GM13976 (cell line): ENCODE data around the gene NEDD4L.

Experiments
- DNase-seq: peaks from one replicate; pipeline ENCODE4 v3.0.0; 2012; ENCODE audit warnings: low spot score
- in situ Hi-C: fragments of 300-500 bp; cut with MboI; formaldehyde crosslinking; loops from one replicate; pipeline ENCODE4 v1.12.0; 2022; ENCODE audit warnings: low sequenced_read_pairs, mixed read lengths, inconsistent platforms; ENCODE audit not compliant: unreplicated experiment
- TF ChIP-seq, protein P1 (sequence below): IDR thresholded peaks from 2 replicates; pipeline ENCODE4 v1.5.1; 2012; ENCODE audit warnings: borderline replicate concordance, mild to moderate bottlenecking; ENCODE audit not compliant: insufficient read depth; ENCODE audit errors: extremely low read depth, missing control alignments, control extremely low read depth

NEDD4L gene

DNA sequence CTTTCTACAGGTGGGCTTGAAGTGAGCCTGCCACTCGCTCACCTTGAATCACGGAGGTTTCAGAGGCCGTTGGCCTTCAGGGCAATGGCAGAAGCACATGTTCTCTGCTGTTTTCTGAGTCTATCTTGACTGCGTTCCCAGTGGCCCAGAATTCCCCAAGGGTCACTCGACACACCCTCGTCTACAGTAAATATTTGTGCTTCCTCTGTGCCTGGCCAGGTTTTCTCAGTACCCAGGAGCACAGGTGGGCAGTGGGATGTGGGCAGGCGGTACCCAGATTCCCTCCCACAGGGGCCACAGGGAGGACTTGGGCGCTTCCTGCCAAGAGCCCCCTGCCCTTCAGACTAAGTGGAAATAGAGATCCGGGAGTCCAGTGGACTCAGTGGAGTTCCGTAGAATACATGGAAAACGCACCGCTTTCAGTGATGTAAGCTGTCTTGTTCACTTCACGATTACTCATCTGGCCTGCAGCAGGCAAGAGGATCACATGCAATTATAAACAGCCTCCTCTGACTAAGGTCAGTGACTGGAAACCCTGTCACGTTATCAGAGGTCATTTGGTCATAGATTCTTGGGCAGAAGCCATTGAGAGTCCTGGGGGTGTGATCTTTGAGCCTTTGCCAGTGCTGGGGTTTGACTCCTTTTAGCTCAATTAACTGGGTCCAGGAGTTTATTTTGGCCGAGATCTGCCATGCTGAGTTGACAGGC lies 179.8 kb downstream of the NEDD4L start:
- in situ Hi-C loops = no loop called here
- DNase-seq = no peak
- TF ChIP-seq, protein P1, sequence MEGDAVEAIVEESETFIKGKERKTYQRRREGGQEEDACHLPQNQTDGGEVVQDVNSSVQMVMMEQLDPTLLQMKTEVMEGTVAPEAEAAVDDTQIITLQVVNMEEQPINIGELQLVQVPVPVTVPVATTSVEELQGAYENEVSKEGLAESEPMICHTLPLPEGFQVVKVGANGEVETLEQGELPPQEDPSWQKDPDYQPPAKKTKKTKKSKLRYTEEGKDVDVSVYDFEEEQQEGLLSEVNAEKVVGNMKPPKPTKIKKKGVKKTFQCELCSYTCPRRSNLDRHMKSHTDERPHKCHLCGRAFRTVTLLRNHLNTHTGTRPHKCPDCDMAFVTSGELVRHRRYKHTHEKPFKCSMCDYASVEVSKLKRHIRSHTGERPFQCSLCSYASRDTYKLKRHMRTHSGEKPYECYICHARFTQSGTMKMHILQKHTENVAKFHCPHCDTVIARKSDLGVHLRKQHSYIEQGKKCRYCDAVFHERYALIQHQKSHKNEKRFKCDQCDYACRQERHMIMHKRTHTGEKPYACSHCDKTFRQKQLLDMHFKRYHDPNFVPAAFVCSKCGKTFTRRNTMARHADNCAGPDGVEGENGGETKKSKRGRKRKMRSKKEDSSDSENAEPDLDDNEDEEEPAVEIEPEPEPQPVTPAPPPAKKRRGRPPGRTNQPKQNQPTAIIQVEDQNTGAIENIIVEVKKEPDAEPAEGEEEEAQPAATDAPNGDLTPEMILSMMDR = no peak

DNA sequence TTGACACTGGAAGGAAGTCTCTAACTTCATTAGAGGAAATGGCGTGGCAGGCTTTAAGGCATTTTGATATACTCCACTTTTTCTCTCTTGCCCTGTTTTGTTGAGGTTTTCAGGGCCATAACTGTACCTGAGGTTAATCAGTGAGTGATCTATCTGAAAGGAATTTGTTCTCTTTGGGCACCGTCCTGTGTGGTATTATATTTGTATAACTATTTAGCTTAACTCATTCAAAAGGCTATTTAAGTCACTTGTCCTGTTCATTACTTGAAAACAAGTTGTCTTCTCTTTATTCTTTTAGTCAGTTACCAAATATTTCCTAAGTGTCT lies 180.4 kb downstream of the NEDD4L start:
- DNase-seq = no peak
- in situ Hi-C loops = no loop called here
- TF ChIP-seq, protein P1 = no peak

DNA sequence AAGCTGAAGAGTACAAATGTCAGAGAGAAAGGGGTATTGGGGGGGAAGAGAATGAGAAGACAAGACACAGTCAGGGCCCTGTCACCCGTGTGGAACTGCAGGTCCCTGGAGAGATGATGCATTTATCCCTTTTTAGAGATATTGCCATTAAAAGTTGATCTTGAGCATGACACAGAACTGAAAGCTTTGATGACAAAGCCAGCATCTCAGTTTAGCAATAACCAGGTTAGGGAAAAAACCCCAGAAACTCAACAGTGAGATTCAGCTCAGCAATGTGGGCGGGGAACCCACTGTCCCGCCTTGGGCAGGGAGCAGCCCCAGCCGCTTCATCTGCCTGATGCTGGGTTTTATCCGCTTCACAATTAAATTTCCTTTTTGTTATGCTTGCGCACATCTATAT lies 181.1 kb downstream of the NEDD4L start:
- in situ Hi-C loops = no loop called here
- peak; percentile 59 for DNase-seq

DNA sequence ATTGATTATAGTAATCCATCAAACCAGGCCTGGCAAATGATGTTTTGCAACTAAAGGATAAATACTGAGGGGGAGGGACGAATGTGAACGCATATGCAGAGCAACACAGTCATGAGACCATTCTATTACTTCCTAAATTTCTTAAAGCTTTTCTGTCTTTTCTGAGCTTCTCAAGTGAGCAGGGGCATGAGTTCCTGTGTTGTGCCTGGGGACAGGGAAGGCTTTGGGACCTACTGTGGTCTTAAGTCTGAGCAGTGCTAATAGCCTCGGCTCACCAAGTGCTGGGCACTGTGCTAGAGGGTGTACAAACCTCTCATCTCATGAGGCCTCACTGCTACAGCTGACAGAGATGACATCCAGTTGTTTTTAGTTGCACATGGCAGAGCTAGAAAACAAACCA lies 182.4 kb downstream of the NEDD4L start:
- in situ Hi-C loops = no loop called here
- no peak for DNase-seq
- TF ChIP-seq, protein P1 = no peak

More for the DNA sequence above, 181.1 kb downstream of the NEDD4L start:
- TF ChIP-seq, protein P1 = no peak

DNA sequence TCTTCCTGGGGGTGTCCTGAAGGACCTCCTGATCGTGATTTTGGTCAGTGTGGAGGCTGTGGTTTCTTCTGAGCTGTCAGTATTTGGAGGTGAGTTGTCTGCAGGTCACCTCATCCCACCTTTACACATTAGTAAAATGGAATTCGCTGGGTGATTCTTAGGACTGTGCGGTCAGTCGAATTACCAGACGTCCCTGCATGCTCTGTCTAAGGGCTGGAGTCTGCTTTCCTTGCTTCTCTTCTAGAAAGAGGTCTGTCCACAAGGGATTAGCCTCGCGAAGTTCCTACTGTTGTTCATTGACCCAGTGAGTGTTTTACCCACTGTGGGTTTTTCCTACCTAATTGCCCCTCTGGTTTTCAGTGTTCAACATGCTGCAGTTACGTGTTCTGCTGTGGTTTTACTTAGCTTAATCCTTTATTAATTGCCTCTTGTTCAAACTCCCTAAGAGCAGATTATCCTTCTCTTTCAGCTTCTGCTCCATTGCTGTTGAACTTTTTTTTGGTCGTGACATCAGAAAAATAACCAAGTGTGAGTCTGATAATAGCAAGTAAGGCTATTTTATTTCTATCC lies 183.4 kb downstream of the NEDD4L start:
- no peak for DNase-seq
- in situ Hi-C loops = no loop called here
- TF ChIP-seq, protein P1 = no peak

GRCh38 chr18:58228176-58228575 lies 184.2 kb downstream of the NEDD4L start:
- DNase-seq = no peak
- in situ Hi-C loops = no loop called here
- TF ChIP-seq, protein P1 = no peak

- no peak for DNase-seq
Measured at GRCh38 chr18:58228762-58229161, 184.7 kb downstream of the NEDD4L start.

More at GRCh38 chr18:58228762-58229161, 184.7 kb downstream of the NEDD4L start:
- in situ Hi-C loops = no loop called here
- TF ChIP-seq, protein P1 = no peak
